ENCODE results near the gene SIDT2. TPM values are rescaled to one million over a fixed set of nuclear protein-coding genes. Genes with fewer than 3 reads are reported as not detected.

The SIDT2 gene
- total and polyA plus RNA-seq, 8 donors, result 15.1 to 310 (median 50.0) TPM

GRCh38 chr11:117175781-117176180, 2.8 kb upstream of the SIDT2 start:
- Histone ChIP-seq H3K4me3 (no peak overlapping the region), H3K36me3 (peaks cover 0 to 12% (median 7%) of the 10 kb centered on the region in 4 donors), H3K27ac (peak overlapping the region; percentile 8 to 99 (median 47)), H3K9me3 (no peaks in the 10 kb centered on the region), H3K27me3 (no peaks in the 10 kb centered on the region), H3K4me1 (peaks cover 35 to 79% (median 65%) of the 10 kb centered on the region in 4 donors)
- no peak for DNase-seq
- WGBS, 5 donors, result 37 to 69% (median 53%) methylated on average over 5 of the region's 5 CpGs
- TF ChIP-seq POLR2AphosphoS5 (IDR thresholded peaks at IDR 0.05) (no peak), POLR2A (IDR thresholded peaks at IDR 0.05) (no peak), CTCF (IDR thresholded peaks at IDR 0.05) (no peak), EP300 (IDR thresholded peaks at IDR 0.05) (no peak)
- intact Hi-C loops (cut with DNase I; ENCODE audit: low total_unique reads), result no loop called here

GRCh38 chr11:117176186-117176585, 2.4 kb upstream of the SIDT2 start:
- H3K4me3 ChIP-seq, result no peak overlapping the region
- no peaks in the 10 kb centered on the region for H3K27me3 ChIP-seq
- intact Hi-C loops (cut with DNase I; ENCODE audit: low total_unique reads), result no loop called here
- H3K36me3 ChIP-seq, result peaks cover 0 to 8% (median 3%) of the 10 kb centered on the region in 4 donors
- H3K27ac ChIP-seq, result peak overlapping the region; percentile 12 to 99 (median 67)
- 25 to 49% (median 40%) methylated on average over 1 of the region's 1 CpG for WGBS, 5 donors
- H3K4me1 ChIP-seq, result peaks cover 39 to 79% (median 68%) of the 10 kb centered on the region in 4 donors
- H3K9me3 ChIP-seq, result no peaks in the 10 kb centered on the region
- peak; percentile 44 to 71 for DNase-seq
- no peak for TF ChIP-seq EP300 (IDR thresholded peaks at IDR 0.05)
- TF ChIP-seq CTCF (IDR thresholded peaks at IDR 0.05), result no peak
- TF ChIP-seq POLR2A (IDR thresholded peaks at IDR 0.05), result no peak
- peak in 1 of 3 donors; percentile 46 for TF ChIP-seq POLR2AphosphoS5 (IDR thresholded peaks at IDR 0.05)

GRCh38 chr11:117177534-117178209, 871 bp upstream of the SIDT2 start:
- no peaks in the 10 kb centered on the region for H3K27me3 ChIP-seq
- peak overlapping the region; percentile 96 to 99 (median 98) for H3K27ac ChIP-seq
- peaks cover 49 to 80% (median 74%) of the 10 kb centered on the region in 4 donors for H3K4me1 ChIP-seq
- TF ChIP-seq CTCF (IDR thresholded peaks at IDR 0.05), result no peak
- no peak for TF ChIP-seq EP300 (IDR thresholded peaks at IDR 0.05)
- H3K36me3 ChIP-seq, result peaks cover 10 to 13% (median 12%) of the 10 kb centered on the region in 4 donors
- WGBS, 5 donors, result 36 to 64% (median 46%) methylated on average over 10 of the region's 10 CpGs
- no peaks in the 10 kb centered on the region for H3K9me3 ChIP-seq
- DNase-seq, result peak in 1 of 2 donors; percentile 25
- H3K4me3 ChIP-seq, result peak overlapping the region; percentile 75 to 93 (median 86)
- intact Hi-C loops (cut with DNase I; ENCODE audit: low total_unique reads), result no loop called here

- no peaks in the 10 kb centered on the region for H3K27me3 ChIP-seq
- H3K9me3 ChIP-seq, result no peaks in the 10 kb centered on the region
- H3K27ac ChIP-seq, result peak overlapping the region; percentile 96 to 99 (median 98)
- intact Hi-C loops (cut with DNase I; ENCODE audit: low total_unique reads), result no loop called here
- H3K36me3 ChIP-seq, result peaks cover 13 to 27% (median 26%) of the 10 kb centered on the region in 4 donors
- DNase-seq, result peak; percentile 51 to 73
- WGBS, 5 donors, result 0 to 3% (median 1%) methylated on average over 26 to 39 of the region's 39 CpGs
- TF ChIP-seq POLR2A (IDR thresholded peaks at IDR 0.05) (no peak), CTCF (IDR thresholded peaks at IDR 0.05) (no peak)
- H3K4me1 ChIP-seq, result peaks cover 59 to 85% (median 76%) of the 10 kb centered on the region in 4 donors
- peak overlapping the region; percentile 75 to 93 (median 86) for H3K4me3 ChIP-seq
Measured at GRCh38 chr11:117179048-117179999, 781 bp downstream of the SIDT2 start.
